ENCODE measurements around the gene STIM2. TPM values are rescaled to one million over a fixed set of nuclear protein-coding genes. Genes with fewer than 3 reads are reported as not detected.
"Not testable (repeated sequence)": the region's sequence is repeated elsewhere in the genome, so short reads cannot be mapped to it uniquely, and the experiment has no call there.

The STIM2 gene
- total RNA-seq, 4 donors from 2014 or later = 3.4 to 13.4 (median 8.2) TPM

DNA sequence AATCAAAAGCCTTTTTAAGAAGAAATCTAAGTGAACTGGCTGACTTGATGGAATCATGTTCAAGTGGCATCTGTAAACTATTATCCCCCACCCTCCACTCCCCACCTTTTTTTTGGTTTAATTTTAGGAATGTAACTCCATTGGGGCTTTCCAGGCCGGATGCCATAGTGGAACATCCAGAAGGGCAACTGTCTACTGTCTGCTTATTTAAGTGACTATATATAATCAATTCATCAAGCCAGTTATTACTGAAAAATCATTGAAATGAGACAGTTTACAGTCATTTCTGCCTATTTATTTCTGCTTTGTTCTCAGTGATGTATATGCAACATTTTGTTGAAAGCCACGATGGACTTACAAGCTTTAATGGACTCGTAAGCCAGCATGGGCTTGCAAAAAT is 162.3 kb downstream of the STIM2 start:
- no peaks in the 10 kb centered on the region for H3K27me3 ChIP-seq
- no peak overlapping the region for H3K4me3 ChIP-seq
- no peak overlapping the region for H3K27ac ChIP-seq
- no peak for TF ChIP-seq POLR2A (IDR thresholded peaks at IDR 0.05)
- TF ChIP-seq CTCF (IDR thresholded peaks at IDR 0.05) = no peak
- H3K36me3 ChIP-seq = peaks cover 0 to 50% (median 10%) of the 10 kb centered on the region in 3 donors
- 82 to 85% methylated on average over 3 of the region's 3 CpGs for WGBS, 2 donors
- no peaks in the 10 kb centered on the region for H3K9me3 ChIP-seq
- DNase-seq = no peak
- intact Hi-C loops (cut with DNase I) = no loop called here
- no peaks in the 10 kb centered on the region for H3K4me1 ChIP-seq

DNA sequence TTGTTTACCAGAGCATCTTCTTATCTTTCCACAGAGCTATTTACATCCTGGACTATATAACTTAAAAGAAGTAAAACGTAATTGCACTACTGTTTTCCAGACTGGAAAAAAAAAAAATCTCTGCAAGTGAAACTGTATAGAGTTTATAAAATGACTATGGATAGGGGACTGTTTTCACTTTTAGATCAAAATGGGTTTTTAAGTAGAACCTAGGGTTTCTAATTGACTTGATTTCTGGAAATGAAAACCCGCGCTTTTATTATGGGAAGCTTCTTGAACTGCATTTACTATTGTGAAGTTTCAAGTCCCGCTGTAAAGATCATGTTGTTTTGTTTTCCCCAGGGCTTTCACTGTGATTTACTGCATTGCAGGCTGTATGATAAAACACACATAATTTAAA is 162.7 kb downstream of the STIM2 start:
- DNase-seq = no peak
- intact Hi-C loops (cut with DNase I) = no loop called here

DNA sequence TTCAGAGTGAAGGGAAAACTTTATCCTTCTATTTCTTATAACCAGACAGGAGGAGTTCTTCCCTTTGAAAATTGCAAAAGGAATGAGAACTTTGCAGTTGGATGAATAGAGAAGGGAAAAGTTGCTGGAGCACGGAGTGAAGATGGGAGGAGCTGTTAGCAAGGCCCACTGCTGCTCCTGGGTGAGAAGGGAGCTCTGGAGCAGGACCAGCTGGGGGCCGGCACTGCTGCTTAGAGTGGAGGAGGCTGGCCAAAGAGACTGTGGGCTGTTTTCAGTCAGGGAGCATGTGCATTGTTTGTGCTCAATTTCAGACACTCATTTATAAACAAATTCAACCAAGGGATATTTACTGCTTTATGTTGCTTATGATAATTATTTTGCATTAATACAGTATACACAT is 164.2 kb downstream of the STIM2 start:
- Histone ChIP-seq H3K9me3 (no peaks in the 10 kb centered on the region), H3K36me3 (peaks cover 0 to 33% (median 10%) of the 10 kb centered on the region in 3 donors), H3K4me3 (no peak overlapping the region), H3K27ac (no peak overlapping the region), H3K4me1 (no peaks in the 10 kb centered on the region), H3K27me3 (no peaks in the 10 kb centered on the region)
- WGBS, 2 donors = 60 to 64% methylated on average over 2 of the region's 2 CpGs
- intact Hi-C loops (cut with DNase I) = no loop called here
- DNase-seq = no peak
- no peak for TF ChIP-seq POLR2A (IDR thresholded peaks at IDR 0.05)
- no peak for TF ChIP-seq CTCF (IDR thresholded peaks at IDR 0.05)

More for the DNA sequence above, 162.7 kb downstream of the STIM2 start:
- Histone ChIP-seq H3K9me3 (no peaks in the 10 kb centered on the region), H3K36me3 (peaks cover 0 to 46% (median 10%) of the 10 kb centered on the region in 3 donors), H3K27me3 (no peaks in the 10 kb centered on the region), H3K27ac (no peak overlapping the region), H3K4me3 (no peak overlapping the region), H3K4me1 (no peaks in the 10 kb centered on the region)
- WGBS, 2 donors = 75 to 82% methylated on average over 4 of the region's 4 CpGs
- no peak for TF ChIP-seq POLR2A (IDR thresholded peaks at IDR 0.05)
- no peak for TF ChIP-seq CTCF (IDR thresholded peaks at IDR 0.05)

DNA sequence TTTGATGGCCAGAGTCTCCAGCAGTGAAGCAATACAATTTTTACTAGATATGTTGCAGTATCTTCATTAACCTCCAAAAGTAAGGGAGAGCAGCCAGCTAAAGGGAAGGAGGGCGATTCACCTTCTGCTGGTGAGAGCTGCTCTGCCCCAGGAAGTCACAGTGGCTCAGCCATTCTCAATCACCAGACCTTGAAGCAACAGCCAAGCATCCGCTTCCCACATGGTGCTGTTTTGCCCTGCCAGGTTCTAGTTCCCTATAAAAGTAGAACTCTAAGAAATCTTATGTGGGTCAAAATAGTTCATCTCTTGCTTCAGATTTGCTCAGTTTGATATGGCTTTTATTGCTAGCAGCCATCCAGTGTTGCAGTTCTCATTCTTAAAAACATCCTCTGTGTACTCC is 166.8 kb downstream of the STIM2 start:
- no peak overlapping the region for H3K4me3 ChIP-seq
- DNase-seq = no peak
- no peak for TF ChIP-seq POLR2A (IDR thresholded peaks at IDR 0.05)
- TF ChIP-seq CTCF (IDR thresholded peaks at IDR 0.05) = no peak
- peaks cover 0 to 10% (median 10%) of the 10 kb centered on the region in 3 donors for H3K36me3 ChIP-seq
- no peak overlapping the region for H3K27ac ChIP-seq
- H3K4me1 ChIP-seq = no peaks in the 10 kb centered on the region
- H3K9me3 ChIP-seq = no peaks in the 10 kb centered on the region
- WGBS, 2 donors = 88 to 90% methylated on average over 2 of the region's 2 CpGs
- H3K27me3 ChIP-seq = no peaks in the 10 kb centered on the region
- intact Hi-C loops (cut with DNase I) = no loop called here

DNA sequence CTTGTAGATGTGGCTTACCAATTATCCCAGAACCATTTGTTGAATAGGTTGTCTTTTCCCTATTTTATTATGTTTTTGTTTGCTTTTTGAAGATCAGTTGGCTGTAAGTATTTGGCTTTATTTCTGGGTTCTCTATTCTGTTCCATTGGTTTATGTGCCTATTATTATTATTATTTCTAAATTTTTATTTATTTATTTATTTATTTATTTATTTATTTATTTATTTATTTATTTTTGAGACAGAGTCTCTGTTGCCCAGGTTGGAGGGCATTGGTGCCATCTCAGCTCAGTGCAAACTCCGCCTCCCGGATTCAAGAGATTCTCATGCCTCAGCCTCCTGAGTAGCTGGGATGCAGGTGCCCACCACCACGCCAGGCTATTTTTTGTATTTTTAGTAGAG is 174.5 kb downstream of the STIM2 start:
- H3K4me3 ChIP-seq; H3K36me3 ChIP-seq; H3K4me1 ChIP-seq; intact Hi-C loops (cut with DNase I); H3K27me3 ChIP-seq; DNase-seq; H3K27ac ChIP-seq; H3K9me3 ChIP-seq: not testable (repeated sequence)
- 33 to 55% methylated on average over 3 of the region's 3 CpGs for WGBS, 2 donors

GRCh38 chr4:27040356-27040755 is 179.7 kb downstream of the STIM2 start:
- no peak for DNase-seq
- no peak for TF ChIP-seq CTCF (IDR thresholded peaks at IDR 0.05)
- no peak for TF ChIP-seq POLR2A (IDR thresholded peaks at IDR 0.05)
- whole genome bisulfite sequencing, 2 donors = 67 to 76% methylated on average over 5 to 6 of the region's 6 CpGs

More at GRCh38 chr4:27040356-27040755, 179.7 kb downstream of the STIM2 start:
- intact Hi-C loops (cut with DNase I) = no loop called here
- Histone ChIP-seq H3K27ac (no peak overlapping the region), H3K4me3 (no peak overlapping the region), H3K27me3 (peaks cover 0 to 12% (median 0%) of the 10 kb centered on the region in 4 donors), H3K36me3 (no peaks in the 10 kb centered on the region), H3K4me1 (no peaks in the 10 kb centered on the region), H3K9me3 (no peaks in the 10 kb centered on the region)

All from esophagus squamous epithelium (tissue), 5 donors.